Sigmoid colon (tissue), 4 donors: ENCODE measurements around the gene STEAP3.

Experiments used
- EP300 ChIP-seq, 4 donors: sonication (generic); formaldehyde crosslinking; IDR thresholded peaks; one replicate each; pipeline ENCODE4 v1.6.1; 2017; ENCODE audit warnings: antibody characterized with exemption in 4 of 4
- POLR2A ChIP-seq, 2 donors: fragments of 450-650 bp; IDR thresholded peaks; one replicate each; pipeline ENCODE4 v1.6.1; 2016; ENCODE audit warnings: antibody characterized with exemption in 2 of 2, mild to moderate bottlenecking in 2 of 2, moderate library complexity in 2 of 2
- POLR2AphosphoS5 ChIP-seq, 4 donors: sonication (generic); formaldehyde crosslinking; IDR thresholded peaks; one replicate each; pipeline ENCODE4 v1.6.1; 2017; ENCODE audit warnings: antibody characterized with exemption in 4 of 4
- TF ChIP-seq, protein P1 (sequence below), 4 experiments: fragments of 450-650 bp in 3 of 4; fragments of 200-600 bp in 1 of 4; IDR thresholded peaks; one replicate each; pipeline ENCODE4 v1.5.1; 2016 to 2019; ENCODE audit warnings: antibody characterized with exemption in 4 of 4, mild to moderate bottlenecking in 3 of 4, moderate library complexity in 2 of 4

DNA sequence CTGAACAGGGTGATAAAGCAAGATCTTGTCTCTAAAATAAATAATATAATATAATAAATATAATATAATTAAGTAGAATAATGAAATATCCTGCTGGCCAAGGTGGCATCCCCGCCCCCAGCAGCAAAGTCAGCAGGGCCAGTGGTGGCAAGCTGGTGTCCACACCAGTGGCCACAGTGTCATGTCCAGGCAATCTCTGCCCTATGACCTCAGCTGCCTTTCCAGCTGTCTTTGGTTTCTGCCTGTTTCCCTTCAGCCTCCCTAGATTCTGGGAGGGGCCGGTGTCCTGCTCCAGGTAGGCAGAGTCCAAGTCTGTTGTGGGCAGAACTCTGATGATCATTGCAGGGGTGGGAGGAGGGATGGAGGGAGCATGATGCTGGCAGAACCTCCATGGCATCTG is 16.2 kb upstream of the STEAP3 start:
- no peak for TF ChIP-seq POLR2AphosphoS5 (IDR thresholded peaks at IDR 0.05)
- no peak for TF ChIP-seq EP300 (IDR thresholded peaks at IDR 0.05)
- TF ChIP-seq, protein P1, sequence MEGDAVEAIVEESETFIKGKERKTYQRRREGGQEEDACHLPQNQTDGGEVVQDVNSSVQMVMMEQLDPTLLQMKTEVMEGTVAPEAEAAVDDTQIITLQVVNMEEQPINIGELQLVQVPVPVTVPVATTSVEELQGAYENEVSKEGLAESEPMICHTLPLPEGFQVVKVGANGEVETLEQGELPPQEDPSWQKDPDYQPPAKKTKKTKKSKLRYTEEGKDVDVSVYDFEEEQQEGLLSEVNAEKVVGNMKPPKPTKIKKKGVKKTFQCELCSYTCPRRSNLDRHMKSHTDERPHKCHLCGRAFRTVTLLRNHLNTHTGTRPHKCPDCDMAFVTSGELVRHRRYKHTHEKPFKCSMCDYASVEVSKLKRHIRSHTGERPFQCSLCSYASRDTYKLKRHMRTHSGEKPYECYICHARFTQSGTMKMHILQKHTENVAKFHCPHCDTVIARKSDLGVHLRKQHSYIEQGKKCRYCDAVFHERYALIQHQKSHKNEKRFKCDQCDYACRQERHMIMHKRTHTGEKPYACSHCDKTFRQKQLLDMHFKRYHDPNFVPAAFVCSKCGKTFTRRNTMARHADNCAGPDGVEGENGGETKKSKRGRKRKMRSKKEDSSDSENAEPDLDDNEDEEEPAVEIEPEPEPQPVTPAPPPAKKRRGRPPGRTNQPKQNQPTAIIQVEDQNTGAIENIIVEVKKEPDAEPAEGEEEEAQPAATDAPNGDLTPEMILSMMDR (IDR thresholded peaks at IDR 0.05) = no peak
- TF ChIP-seq POLR2A (IDR thresholded peaks at IDR 0.05) = no peak
